Neural cell (in vitro differentiated cells): ENCODE measurements around the gene PHKA2.

Source experiments
- CTCF ChIP-seq: fragments of 450-650 bp; IDR thresholded peaks from 2 replicates; pipeline ENCODE4 v1.5.1; 2014; ENCODE audit warnings: antibody characterized with exemption, mild to moderate bottlenecking, moderate library complexity; ENCODE audit not compliant: poor library complexity, severe bottlenecking
- POLR2AphosphoS5 ChIP-seq: IDR thresholded peaks from 2 replicates; pipeline ENCODE4 v1.6.1; 2012

GRCh38 chrX:18966624-18967023 lies 17.3 kb downstream of the PHKA2 start:
- TF ChIP-seq CTCF (no peak), POLR2AphosphoS5 (no peak)
